ENCODE data around the gene USP20. TPM values are rescaled to one million over a fixed set of nuclear protein-coding genes. Genes with fewer than 3 reads are reported as not detected.

USP20 gene
- total RNA-seq, 2 experiments from 2014 or later, result 51.1 to 55.4 TPM

GRCh38 chr9:129871046-129871445, 35.8 kb downstream of the USP20 start:
- no peaks in the 10 kb centered on the region for H3K9me3 Mint-ChIP-seq
- no peak for DNase-seq
- peaks cover 28% of the 10 kb centered on the region for H3K36me3 Mint-ChIP-seq
- peaks cover 45% of the 10 kb centered on the region for H3K4me1 Mint-ChIP-seq
- H3K4me3 Mint-ChIP-seq, result peak overlapping the region; percentile 45
- no peaks in the 10 kb centered on the region for H3K27me3 Mint-ChIP-seq
- H3K27ac Mint-ChIP-seq, result peak overlapping the region; percentile 92

DNA sequence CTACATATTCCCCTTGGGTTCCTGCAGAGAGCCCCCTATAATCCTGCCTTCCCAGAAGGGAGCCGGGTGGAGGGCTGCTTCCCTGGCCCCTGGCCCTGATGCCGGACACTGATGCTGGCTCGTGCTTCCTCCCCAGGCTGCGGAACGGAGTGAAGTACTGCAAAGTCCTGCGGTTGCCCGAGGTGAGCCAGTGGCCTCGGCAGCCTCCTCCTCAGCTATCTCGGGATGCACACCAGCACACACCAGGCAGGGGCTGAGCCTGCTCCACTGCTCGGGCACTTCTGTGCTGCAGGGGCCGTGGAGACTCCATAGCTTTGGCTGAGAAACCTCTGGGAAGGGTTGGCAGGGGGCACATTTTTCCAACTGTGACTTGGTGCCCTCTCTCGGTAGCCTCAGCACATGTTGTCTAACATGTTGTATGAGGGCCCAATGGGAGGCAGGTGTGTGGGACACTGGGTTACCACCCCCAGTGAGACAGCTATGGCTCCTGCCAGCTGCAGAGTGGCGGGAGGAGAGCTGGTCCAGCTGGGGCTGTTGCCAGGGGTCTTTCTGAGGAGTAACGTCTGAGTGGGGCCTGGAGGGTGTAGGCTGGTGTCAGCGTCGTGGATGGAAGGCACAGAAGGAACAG, 38.4 kb downstream of the USP20 start:
- no peaks in the 10 kb centered on the region for H3K9me3 Mint-ChIP-seq
- peaks cover 19% of the 10 kb centered on the region for H3K36me3 Mint-ChIP-seq
- peak overlapping the region; percentile 68 for H3K27ac Mint-ChIP-seq
- H3K4me3 Mint-ChIP-seq, result no peak overlapping the region
- no peaks in the 10 kb centered on the region for H3K27me3 Mint-ChIP-seq
- DNase-seq, result no peak
- H3K4me1 Mint-ChIP-seq, result peaks cover 24% of the 10 kb centered on the region

DNA sequence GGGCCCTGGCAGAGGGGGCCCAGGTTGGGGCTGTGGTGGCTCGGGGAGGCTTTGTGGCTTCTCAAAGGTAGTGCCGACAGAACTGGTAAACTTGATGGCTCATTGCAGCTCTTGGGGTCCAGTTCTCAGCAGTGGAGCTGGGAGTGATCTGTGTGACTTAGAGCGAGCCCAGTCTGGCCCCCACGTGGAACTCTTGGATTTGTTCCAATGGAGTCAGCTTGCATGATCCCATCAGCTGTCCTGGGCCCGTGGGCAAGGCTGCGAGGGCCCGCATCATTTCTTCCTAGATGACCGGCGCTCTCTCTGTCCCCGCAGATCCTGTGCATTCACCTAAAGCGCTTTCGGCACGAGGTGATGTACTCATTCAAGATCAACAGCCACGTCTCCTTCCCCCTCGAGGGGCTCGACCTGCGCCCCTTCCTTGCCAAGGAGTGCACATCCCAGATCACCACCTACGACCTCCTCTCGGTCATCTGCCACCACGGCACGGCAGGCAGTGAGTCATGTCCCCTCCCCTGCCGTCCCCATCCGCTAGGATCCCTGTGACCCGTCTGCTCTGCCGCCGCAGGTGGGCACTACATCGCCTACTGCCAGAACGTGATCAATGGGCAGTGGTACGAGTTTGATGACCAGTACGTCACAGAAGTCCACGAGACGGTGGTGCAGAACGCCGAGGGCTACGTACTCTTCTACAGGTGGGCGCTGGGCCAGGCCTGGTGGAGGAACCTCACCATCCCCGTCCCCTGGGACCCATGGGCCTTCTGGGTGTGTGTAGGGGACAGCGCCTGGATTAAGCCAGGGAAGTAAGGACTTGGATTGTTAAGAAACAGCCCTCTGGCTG, 39.2 kb downstream of the USP20 start:
- Mint-ChIP-seq H3K4me3 (no peak overlapping the region), H3K9me3 (no peaks in the 10 kb centered on the region), H3K4me1 (peaks cover 19% of the 10 kb centered on the region), H3K36me3 (peaks cover 19% of the 10 kb centered on the region), H3K27me3 (no peaks in the 10 kb centered on the region), H3K27ac (peak overlapping the region; percentile 46)
- DNase-seq, result no peak

GRCh38 chr9:129875181-129875611, 39.9 kb downstream of the USP20 start:
- Mint-ChIP-seq H3K27ac (no peak overlapping the region), H3K4me3 (no peak overlapping the region)

DNA sequence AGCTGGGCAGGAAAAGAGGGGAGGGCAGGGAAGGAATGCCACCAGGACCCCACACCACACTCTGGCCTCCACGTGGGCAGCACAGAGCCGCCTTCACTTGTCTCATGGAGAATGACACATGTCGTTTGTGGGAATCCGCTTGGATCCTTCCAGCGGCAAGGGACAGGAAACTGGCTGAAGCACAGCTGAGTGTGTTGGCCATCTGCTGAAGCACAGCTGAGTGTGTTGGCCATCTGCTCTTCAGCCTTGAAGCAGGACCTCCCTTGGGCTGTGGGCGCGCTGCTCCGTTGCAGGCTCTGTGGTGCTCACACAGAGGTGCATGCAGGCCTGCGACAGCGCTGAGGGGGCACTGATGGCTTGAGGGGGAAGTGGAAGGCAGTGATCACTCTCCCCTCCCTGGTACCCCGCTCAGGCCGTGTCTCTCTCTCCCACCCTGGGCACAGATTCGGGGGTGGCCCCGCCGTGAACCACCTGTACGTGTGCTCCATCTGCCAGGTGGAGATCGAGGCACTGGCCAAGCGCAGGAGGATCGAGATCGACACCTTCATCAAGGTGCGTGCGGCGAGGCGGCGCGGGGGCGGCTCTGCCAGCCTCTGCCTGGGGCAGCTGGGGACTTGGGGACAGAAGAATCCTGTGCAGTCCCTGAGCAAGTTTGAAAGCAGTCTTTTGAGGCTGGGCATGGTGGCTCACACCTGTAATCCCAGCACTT, 40.6 kb downstream of the USP20 start:
- Mint-ChIP-seq H3K9me3 (no peaks in the 10 kb centered on the region), H3K36me3 (peaks cover 16% of the 10 kb centered on the region), H3K27ac (peak overlapping the region; percentile 54), H3K4me1 (peaks cover 9% of the 10 kb centered on the region), H3K4me3 (no peak overlapping the region), H3K27me3 (no peaks in the 10 kb centered on the region)
- DNase-seq, result no peak

More at GRCh38 chr9:129875181-129875611, 39.9 kb downstream of the USP20 start:
- peaks cover 18% of the 10 kb centered on the region for H3K36me3 Mint-ChIP-seq
- no peak for DNase-seq
- no peaks in the 10 kb centered on the region for H3K9me3 Mint-ChIP-seq
- peaks cover 14% of the 10 kb centered on the region for H3K4me1 Mint-ChIP-seq
- no peaks in the 10 kb centered on the region for H3K27me3 Mint-ChIP-seq

DNA sequence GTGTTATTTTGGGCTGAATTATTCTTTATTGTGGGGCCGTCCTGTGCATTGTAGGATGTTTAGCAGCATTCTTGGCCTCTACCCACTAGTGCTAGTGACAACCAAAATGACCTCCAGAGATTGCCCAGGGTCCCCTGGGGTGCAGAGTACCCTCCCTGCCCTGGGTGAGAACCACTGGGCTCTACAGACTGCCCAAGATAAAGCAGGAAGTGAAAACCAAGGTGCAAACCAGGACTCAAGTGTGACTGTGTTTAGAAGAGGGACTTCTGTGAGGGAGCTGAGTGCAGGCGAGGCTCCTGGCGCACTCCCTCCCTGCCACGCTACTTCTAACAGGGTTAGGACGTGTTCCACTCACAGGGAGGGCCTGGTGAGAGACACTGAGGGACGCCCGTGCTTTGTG, 41.6 kb downstream of the USP20 start:
- Mint-ChIP-seq H3K4me3 (no peak overlapping the region), H3K4me1 (peaks cover 7% of the 10 kb centered on the region), H3K27ac (no peak overlapping the region), H3K36me3 (peaks cover 14% of the 10 kb centered on the region), H3K9me3 (no peaks in the 10 kb centered on the region), H3K27me3 (no peaks in the 10 kb centered on the region)
- no peak for DNase-seq

GRCh38 chr9:129878291-129878690, 43.0 kb downstream of the USP20 start:
- Mint-ChIP-seq H3K27me3 (no peaks in the 10 kb centered on the region), H3K4me1 (peaks cover 7% of the 10 kb centered on the region), H3K4me3 (no peak overlapping the region), H3K36me3 (peaks cover 9% of the 10 kb centered on the region), H3K9me3 (no peaks in the 10 kb centered on the region), H3K27ac (no peak overlapping the region)
- DNase-seq, result no peak

- Mint-ChIP-seq H3K4me3 (no peak overlapping the region), H3K27me3 (no peaks in the 10 kb centered on the region), H3K4me1 (peaks cover 15% of the 10 kb centered on the region), H3K36me3 (peaks cover 11% of the 10 kb centered on the region), H3K9me3 (no peaks in the 10 kb centered on the region), H3K27ac (no peak overlapping the region)
- no peak for DNase-seq
Measured at GRCh38 chr9:129879103-129879699, 43.9 kb downstream of the USP20 start.

DNA sequence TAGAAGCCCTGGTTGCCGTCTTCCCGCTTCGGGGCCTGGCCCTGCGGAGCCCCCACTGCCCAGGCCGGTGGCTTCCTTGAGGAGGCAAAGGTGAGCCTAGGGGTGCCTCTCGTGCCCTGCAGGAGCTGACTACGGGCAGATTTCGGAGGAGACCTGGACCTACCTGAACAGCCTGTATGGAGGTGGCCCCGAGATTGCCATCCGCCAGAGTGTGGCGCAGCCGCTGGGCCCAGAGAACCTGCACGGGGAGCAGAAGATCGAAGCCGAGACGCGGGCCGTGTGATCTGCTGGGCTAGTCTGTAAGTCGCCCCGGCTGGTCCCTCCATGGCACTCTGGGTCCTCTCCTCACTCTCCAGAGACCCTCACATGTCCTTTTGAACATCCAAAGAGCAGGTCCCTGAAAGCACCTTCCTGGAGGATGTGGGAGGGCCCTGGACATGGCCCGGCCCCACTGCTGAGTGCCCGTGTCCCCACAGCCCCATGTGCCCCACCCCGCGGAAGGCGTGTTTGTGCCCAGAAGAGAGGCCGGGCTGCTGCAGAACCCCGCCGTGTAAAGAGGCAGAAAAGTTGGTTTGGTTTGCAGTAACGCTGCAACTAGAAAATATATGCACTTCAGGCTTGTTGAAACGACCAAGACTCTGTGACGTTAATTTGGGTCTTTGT, 44.9 kb downstream of the USP20 start:
- H3K4me3 Mint-ChIP-seq, result no peak overlapping the region
- H3K27ac Mint-ChIP-seq, result no peak overlapping the region
- no peak for DNase-seq
- no peaks in the 10 kb centered on the region for H3K27me3 Mint-ChIP-seq
- peaks cover 16% of the 10 kb centered on the region for H3K36me3 Mint-ChIP-seq
- peaks cover 18% of the 10 kb centered on the region for H3K4me1 Mint-ChIP-seq
- no peaks in the 10 kb centered on the region for H3K9me3 Mint-ChIP-seq

- Mint-ChIP-seq H3K27ac (peak overlapping the region; percentile 25), H3K9me3 (no peaks in the 10 kb centered on the region), H3K36me3 (peaks cover 20% of the 10 kb centered on the region), H3K27me3 (no peaks in the 10 kb centered on the region), H3K4me1 (peaks cover 20% of the 10 kb centered on the region), H3K4me3 (no peak overlapping the region)
- DNase-seq, result no peak
Measured at GRCh38 chr9:129880654-129881546, 45.6 kb downstream of the USP20 start.

DNA sequence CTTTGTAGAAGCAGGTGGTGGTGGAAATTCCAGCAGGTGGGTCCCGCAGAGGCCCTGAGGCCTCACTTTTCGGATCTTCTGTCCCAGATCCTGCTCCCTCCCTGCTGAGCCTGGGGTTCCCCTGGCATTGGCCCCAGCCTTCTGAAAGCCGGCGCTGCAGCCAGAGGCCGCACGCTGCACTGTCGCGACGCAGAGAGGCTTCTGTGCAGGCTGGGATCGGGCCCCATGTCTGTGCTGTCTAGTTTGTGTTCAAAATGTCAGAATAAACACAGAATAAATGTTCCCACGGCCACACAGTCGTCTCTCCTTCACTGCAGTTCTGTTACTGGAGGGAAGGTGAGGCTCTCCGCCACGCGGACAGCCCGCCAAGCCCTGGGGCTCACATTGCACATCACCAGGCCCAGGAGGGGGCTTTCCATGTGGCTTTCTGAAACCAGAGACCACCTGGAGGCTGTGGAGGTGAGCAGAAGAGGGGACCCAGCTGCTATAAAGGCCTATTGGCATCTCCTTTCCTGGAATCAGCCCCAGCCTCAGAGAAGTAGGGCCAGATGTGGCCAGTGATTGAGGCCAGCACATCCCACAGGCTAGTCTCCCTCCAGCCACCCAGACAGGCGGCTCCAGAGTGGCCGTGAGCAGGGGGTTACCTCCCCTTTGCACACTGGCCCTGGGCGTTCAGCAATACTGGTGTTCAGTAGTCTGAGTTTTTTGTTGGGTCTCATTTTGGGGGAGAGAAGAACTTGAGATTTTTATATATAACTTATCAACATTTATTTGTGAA, 46.5 kb downstream of the USP20 start:
- peaks cover 23% of the 10 kb centered on the region for H3K4me1 Mint-ChIP-seq
- peak overlapping the region; percentile 4 for H3K27ac Mint-ChIP-seq
- no peaks in the 10 kb centered on the region for H3K9me3 Mint-ChIP-seq
- H3K36me3 Mint-ChIP-seq, result peaks cover 23% of the 10 kb centered on the region
- no peaks in the 10 kb centered on the region for H3K27me3 Mint-ChIP-seq
- no peak overlapping the region for H3K4me3 Mint-ChIP-seq
- DNase-seq, result no peak

GRCh38 chr9:129884220-129885017, 49.2 kb downstream of the USP20 start:
- H3K27me3 Mint-ChIP-seq, result peaks cover 3% of the 10 kb centered on the region

More at GRCh38 chr9:129884220-129885017, 49.2 kb downstream of the USP20 start:
- H3K4me1 Mint-ChIP-seq, result peaks cover 48% of the 10 kb centered on the region
- peaks cover 42% of the 10 kb centered on the region for H3K36me3 Mint-ChIP-seq
- peak overlapping the region; percentile 100 for H3K27ac Mint-ChIP-seq
- peaks cover 2% of the 10 kb centered on the region for H3K9me3 Mint-ChIP-seq
- peak overlapping the region; percentile 92 for H3K4me3 Mint-ChIP-seq
- DNase-seq, result peak; percentile 97

Data from activated naive CD8-positive, alpha-beta T cell treated with anti-CD3 and anti-CD28 coated beads for 36 hours (primary cell).